HuH-7 (cell line): Measurements from ENCODE around the gene TRIM8.
A peak's percentile ranks its signal among the peaks of the same experiment; 100 is the strongest.
"Not testable (repeated sequence)": the region's sequence is repeated elsewhere in the genome, so short reads cannot be mapped to it uniquely, and the experiment has no call there.

Experiments
- DNase-seq: peaks from one replicate; pipeline ENCODE4 v3.0.0; 2011; ENCODE audit warnings: low spot score

TRIM8 gene

DNA sequence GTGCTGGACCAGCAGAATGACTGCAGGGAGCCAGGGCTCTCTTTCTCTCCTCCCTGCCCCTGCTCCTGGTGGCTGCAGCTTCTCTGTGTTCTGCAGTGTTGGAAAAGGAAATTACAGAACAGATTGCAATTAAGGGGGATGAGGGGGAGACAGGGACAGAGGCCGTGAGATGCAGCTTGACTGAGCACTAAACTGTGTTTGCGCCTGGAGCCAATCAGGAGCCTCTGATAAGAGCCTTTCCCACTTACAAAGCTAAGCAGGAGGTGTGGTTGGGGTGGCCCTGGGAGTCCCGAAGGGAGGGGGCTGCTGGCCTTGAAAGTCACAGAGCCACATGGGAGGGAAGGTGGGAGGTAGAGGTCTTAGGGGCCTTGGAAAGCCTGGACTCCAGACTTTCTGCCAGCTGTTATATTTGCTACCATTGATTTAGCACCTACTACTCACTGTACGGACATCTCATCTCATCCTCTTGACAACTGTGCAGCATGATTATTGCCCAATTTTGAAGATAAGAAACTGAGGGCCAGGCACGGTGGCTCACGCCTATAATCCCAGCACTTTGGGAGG, 26.7 kb downstream of the TRIM8 start:
- peak; percentile 12 for DNase-seq

DNA sequence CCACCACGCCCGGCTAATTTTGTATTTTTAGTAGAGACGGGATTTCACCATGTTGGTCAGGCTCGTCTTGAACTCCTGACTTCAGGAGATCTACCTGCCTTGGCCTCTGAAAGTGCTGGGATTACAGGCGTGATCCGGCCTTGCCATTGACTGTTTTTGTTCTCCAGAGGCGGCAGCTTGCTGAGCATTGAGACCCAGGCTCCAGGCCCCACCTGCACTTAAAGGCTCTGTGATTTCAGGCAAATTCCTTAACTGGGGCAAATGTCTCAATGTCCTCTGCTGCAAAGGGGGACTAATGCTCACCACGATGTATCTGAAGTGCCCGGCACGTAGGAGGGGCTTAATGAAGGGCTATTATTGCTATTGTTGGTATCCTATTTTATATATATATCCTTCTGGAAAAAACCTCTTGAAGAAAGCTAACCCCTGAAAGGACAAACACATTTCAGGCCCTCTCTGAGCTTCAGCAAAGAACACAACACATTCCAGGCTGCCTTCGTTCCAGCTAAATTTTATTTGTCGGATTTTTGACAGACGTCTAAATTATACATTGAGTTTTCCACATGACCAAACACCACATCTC, 29.0 kb downstream of the TRIM8 start:
- no peak for DNase-seq

DNA sequence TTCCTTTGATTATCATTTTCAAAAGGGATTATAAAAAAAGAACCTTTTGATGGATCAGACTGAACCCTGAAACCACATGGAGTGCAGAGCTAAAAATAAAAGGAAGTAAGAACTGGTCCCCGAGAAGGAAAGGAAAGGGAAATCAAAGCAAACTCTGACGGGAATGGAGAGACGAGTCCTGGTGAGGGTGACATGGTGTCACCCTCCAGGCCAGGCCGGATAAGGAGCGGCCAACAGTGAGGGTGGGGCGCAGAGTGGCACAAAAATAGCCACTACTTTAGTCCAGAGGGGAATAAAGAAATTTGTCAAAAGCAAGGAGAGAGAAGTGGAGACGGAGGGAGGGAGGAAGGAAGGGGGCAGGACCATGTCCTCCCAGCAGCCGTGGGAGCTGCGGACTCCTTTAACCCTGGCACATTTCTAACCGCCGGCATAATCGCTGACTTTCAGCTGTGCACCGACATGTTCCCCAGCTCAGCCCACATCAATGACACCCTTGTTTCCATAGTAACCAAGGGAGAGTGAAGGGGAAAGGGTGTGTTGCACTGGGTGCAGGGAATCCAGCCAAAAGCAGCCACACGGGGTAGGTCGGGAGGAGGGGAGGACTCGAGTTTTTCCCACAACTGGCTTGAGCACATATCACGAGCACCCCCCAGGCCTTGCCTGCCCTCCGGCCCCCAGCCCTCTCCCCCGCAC, 29.7 kb downstream of the TRIM8 start:
- no peak for DNase-seq

DNA sequence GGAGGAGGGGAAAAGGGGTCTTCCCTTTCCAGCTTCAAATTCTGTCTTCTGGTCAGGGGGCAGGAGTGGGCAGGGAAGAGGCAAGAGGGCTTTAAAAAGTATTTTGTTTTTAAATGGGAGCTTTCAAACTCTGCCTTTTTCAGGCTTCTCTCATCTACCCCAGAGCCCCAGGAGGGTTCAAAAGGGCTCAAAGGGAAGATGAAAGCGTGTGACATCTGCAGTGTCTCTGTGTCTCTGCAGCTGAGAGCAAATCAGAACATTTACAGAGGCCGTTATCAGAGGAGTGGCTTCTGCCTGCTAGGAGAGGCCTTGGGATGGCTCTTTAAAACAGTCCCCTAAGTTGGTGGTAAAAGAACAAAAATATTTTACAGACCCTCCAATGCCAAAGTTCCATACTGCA, 30.3 kb downstream of the TRIM8 start:
- no peak for DNase-seq

DNA sequence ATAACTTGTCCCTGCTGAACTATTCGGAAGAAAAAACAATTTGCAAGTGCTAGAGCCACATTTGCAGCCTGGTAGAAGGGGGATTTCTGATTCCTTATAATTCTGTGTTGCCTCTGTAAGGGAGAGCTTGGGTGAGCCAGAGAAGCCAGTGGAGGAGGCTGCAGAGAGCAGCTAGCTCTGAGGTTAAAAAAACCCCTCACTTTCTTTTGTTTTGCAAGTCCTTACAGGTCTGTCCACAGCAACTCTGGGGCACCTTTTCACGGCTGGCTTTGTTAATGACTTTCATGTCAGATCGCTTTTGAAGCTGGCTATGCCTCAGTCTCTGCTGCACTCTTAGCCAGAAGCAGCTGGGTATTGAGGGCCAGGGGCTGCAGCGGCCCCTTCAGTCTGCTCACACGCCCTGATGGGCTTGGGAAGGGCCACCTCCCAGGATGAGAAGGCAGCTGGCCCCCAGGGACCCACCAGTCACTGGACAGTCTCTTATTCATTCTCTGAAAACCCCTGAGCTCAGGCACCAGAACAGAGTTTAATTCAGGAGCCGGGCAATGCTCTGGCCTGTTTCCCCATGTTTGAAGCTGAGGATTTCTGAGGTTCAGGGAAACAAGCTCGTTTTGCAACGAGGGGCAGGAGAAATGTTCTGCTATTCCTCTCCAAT, 30.9 kb downstream of the TRIM8 start:
- no peak for DNase-seq

DNA sequence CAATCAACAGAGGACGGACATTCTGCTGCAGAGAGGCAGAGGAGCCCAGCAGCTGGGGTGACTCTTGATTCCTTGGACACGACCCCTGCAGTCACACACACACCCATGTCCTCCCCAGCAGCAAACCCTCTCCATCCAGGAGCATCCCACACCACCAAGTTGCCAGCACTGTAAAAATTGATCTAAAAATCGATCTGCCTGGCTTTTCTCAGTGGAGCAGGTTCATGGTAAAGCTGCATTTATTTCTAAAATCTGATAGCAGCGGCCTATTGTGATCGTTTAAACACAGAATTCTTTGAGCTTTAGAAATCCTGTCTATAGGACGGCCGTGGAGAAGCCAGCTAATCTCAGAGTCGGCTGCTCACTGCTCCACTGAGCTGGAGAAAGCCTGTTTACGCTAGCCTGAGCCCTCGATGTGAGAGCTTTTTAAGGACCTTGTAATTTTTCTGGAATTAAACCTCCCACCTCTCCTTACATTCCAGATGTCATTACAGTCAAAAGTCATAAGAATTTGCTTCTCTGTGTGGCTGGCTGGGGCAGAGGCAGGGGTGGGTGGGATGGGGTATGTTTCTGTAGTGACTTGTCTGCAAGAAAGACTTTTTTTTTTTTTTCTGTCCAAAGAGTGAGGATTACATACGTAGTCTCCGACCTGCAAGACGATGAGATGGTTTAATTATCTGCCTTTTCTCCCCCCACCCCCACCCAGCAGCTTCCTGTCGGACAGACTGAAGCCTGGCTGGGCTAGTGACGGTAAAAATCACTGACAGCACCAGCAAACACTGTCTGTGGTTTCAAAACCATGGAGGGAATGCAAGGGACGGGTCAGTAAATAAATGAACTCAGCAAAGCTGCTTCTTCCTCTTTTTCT, 31.6 kb downstream of the TRIM8 start:
- DNase-seq, result no peak

DNA sequence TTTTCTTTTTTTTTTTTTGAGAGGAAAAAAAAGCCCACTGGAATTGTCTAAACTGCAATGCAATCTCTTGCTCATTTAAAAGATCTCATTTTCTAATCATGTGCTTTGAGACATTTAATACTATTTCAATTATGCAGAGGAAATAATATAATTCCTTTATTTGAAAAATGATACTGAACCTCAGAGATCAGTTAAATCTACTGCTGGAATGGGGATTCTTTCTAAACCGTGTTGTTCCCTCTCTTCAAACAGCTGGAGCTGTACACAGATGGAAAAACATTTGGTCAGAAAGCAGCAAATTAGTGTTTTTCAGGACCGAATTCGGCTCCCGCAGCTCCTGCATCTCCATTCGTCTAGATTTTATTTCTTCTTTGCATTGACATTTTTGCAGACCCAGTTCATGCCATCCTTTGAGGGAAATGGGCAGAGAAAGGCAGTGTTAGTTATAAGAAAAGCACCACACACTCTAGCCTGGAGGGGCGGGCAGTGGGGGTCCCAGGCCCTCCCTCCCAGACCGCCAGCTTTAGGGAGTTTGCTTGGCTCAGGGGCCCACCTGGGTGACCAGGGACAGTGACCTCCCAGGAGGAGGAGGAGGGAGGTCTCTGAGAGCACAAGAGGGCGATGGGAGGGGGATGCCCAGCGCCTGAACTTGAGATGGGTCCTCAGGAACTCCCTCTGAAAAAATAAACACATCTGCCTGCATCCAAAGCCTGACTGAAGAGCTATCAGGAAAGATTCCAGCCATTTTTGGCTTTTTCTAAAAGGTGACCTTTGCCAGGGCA, 32.4 kb downstream of the TRIM8 start:
- DNase-seq, result no peak

DNA sequence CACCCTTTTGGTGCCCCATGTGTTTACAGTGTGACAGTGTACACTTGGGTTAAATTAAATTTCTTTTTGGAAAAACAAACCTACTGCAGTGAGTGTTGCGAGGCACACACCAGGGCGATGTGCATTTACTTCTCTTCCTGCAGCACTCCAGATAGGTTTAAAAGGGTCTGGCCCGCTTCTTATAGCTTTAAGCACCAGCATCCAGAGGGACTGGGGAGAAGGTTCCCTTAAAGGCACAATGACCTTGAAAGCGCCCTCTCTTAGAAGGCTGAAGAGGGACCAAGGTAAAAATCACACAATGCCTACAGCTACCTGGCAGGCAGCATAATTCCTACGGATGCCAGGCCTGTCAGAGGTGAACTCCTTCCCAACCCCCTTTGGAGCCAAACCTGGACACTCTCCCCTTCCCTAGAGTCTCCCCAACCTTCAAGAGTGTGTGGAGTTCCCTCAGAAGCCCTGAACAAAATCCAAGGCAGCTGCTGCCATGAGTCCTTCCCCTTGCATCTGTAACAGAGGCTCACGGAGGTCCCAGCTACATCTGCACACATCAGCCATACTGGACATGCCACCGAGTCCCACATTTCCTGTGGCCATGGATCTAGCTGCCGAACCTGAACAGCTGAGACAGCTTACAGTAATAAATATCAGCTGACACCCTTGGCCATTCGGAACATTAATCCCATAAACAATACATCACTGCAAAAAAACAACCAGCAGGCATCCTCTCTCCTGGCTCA, 33.2 kb downstream of the TRIM8 start:
- DNase-seq, result no peak

DNA sequence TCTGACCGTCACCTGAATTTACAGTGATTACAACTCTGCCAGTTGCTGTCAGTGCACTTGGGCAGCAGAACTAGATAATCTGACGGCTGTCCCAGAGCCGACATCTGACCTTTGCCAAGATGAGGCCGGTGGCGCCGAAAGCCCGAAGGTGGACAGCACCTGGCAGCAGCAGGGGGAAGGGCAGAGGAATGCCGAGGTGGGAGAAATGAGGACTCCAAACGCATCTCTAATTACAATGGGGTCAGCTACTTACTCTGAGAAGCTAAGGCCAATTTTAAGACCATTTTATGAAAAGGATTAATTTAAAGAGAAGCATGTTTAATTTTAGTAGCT, 33.8 kb downstream of the TRIM8 start:
- DNase-seq, result no peak

DNA sequence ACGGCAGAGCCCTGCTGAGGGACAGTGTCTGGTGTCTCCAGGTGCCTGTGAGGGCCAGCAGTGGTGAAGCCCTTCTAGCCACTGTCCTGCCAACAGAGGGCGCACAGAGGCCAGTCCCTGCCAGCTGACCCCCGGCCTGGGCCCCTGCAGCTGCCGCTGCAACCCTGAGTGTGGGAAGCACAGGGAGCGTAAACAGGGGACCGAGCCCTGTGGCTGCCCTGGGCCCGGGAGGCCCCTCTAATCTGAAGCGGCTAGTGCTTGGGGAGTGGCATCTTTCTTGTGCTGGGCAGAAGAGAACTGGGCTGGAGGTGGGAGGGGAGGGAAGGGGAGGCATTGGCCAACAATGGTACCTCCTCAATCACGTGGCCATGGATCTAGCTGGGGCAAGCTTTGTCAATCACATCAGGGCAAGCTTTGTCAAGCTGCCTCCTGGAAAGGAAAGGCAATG, 34.6 kb downstream of the TRIM8 start:
- peak; percentile 86 for DNase-seq

DNA sequence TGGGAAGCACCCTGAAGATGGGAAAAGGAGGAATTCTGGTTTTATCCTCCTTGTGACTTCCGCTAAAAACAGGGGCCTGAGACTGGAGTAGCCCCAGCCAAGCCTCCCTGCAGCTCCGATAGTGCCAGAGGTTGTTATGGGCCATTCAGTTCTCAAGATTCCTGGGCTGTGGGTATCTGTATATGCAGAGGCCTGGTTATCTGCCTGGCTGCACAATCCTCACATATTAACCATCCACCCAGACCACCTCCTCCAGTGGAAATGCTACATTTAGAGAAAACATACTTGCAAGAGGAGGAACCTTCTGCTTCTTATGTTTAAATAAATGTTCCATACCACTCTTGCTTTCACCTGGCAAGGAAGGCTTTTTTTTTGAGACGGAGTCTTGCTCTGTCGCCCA, 35.3 kb downstream of the TRIM8 start:
- no peak for DNase-seq

DNA sequence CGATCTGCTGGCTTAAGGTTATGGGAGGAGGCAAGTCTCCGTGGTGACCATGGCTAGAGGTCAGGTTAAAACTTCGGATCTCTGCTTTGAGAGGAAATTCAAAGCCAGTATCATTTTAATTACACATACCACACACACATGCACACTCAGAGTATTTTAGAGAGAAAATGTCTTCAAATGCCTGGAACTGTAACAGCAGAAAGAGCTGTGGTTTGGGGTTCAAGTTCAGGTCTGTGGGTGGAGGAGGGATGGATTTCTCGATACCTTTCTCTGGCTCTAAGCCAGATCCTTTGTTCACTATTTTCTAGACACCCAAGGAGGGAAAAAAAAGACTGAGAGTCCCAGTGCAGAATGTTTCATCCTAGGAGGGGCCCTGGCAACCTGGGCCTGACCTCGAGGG, 37.4 kb downstream of the TRIM8 start:
- DNase-seq, result no peak

DNA sequence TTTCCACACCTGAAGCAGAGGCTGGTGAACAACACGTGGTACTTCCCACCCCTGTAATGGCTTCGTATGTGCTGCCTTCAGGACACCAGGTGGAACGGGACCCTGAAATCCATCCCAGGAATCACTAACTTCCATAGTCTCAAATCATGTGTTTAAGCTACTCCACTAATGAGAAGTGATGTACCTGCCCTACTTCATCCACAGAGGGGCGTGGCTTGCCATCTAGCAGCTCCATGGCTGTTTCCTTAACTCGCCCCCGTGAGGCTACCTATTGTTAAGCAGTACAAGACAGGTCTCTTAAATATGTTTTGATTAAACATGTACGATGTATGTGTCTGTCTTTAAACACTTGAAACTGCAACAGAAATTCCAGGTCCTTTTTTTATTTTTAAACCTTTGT, 38.1 kb downstream of the TRIM8 start:
- DNase-seq, result no peak

DNA sequence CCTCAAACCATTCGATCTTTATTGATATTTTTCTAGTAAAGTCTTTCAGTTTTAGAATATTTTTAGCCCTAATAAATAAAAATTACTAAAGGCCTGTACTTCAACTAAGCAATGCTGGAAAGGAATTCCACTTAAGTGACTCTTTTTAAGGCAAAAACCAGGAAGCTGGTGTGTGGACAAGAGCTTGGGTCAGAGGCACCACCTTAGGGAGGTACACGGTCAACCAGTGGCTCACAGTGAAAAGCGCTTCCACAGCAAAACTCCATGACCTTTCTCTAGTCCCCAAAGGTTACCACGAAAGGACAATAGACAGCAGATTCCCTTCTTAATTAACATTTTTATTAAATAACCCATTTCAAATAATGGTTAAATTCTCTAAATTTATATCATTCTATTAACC, 38.7 kb downstream of the TRIM8 start:
- no peak for DNase-seq

DNA sequence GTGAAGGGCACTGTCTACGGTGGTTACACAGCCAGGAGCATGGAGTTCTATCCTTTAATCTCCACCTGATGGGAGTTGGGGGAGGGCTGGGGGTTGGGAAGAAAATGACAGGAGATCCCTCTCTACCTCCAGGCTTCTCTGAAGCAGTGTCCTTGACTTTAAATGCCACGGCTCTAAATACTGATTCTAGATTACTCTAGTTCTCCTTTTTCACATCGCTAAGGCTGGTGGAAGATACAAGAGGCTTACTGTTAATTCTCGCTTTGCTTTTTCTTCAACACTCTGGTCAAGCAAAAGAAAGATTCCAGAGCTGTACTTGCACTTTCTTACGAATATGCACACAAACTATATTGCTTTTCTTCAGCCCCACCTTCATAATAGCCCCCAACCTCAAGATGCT, 39.5 kb downstream of the TRIM8 start:
- no peak for DNase-seq

DNA sequence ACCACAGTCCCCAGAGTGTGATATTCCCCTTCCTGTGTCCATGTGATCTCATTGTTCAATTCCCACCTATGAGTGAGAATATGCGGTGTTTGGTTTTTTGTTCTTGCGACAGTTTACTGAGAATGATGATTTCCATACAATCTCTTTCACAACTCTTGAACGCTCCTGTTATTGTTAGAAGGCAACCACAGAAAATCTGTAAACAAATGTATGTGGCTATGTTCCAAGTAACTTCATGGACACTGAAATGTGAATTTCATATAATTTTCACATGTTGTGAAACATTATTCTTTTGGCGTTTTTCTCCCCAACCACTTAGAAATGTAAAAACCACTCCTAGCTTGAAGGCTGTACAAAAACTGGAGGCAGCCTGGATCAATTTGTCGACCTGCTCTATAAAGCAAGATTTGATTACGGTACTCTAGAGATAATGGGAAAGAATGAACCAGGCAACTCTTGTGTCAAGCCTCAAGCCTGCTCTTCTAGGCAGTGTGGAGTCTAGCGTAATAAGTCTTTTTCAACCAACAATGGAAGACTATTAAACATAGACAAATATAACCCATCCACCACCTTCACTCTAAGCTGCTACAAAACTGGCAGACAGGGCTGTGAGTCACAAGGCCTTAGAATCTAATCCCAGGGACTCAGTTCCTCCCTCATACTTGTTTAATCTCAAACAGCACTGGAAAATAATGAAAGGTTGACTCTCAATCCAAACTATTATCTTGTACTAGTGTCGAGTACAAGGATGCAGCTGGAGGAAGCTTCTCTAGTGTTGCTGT, 47.2 kb downstream of the TRIM8 start:
- no peak for DNase-seq

DNA sequence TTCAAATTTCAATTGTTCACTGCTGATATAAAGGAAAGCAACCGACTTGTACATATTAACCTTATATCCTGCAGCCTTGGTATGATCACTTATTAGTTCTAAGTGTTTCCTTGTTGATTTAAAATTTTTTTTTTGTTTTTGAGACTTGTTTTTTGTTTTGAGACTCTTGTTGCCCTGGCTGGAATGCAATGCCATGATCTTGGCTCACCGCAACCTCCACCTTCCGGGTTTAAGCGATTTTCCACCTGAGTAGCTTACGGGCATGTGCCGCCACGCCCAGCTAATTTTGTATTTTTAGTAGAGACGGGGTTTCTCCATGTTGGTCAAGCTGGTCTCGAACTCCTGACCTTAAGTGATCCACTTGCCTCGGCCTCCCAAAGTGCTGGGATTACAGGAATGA, 51.1 kb downstream of the TRIM8 start:
- DNase-seq, result not testable (repeated sequence)

DNA sequence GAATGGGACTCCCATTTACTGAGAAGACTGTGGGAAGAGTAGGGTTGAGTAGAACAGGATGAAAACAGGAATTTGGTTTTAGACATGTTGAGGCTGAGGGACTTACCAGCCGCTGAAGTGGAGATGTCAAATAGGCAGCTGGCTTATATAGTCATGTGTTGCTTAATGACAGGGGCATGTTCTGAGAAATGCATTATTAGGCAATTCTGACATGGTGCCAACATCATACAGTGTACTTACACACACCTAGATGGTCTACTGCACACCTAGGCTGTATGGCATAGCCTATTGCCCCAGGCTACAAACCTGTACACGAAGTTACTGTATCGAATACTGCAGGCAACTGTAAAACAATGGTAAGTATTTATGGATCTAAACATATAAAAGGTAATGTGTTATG, 52.5 kb downstream of the TRIM8 start:
- no peak for DNase-seq

DNA sequence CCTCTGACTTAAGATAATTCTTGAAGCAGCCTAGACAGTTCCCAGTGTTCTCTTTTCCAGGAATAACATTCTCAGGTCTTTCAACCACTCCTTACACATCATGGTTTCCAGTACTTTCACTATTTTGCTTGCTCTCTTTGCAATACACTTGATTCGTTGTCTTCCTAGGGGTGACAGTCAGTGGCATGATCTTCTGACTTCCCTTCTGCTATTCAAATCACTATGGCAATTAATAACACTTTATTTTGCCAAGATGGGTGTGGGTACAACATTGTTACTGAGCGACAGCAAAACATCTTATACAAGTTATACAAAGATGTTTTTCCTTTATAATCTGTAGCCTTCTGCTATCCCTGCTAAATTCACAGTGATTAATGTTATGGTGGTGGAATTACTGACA, 54.6 kb downstream of the TRIM8 start:
- DNase-seq, result no peak

DNA sequence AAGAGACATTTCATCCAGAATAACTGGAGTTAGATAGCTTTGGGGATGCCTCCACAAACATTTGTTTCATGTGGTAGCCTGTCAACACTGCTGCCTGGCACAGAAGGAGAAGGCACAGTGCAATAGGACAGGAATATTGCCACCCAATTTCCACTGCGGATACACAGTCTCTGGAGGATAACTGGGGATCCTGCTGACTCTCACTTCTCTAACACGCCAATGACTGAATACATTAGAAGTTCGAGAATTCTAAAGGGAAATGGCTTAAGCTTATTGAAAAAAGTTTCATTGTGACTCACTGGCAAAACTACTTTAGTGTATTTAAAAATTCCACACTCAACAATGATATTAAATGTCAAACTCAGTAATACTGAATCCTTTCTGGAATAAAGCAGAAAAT, 57.0 kb downstream of the TRIM8 start:
- DNase-seq, result no peak
